HEK293 (cell line): ENCODE measurements around the gene CLASP1.

Experiments
- CTCF ChIA-PET: fragments of 350-600 bp; formaldehyde crosslinking; extraction: SDS; loops from one replicate; lab custom pipeline; 2021; ENCODE audit warnings: antibody characterized with exemption; lab: Yijun Ruan, JAX
- POLR2A ChIA-PET: fragments of 300-600 bp; formaldehyde crosslinking; extraction: SDS; loops from one replicate; lab custom pipeline; 2020; ENCODE audit warnings: antibody characterized with exemption, inconsistent platforms; lab: Yijun Ruan, JAX
- H3K27ac ChIP-seq: fragments of 200-500 bp; sonication (Bioruptor generic); 2 replicates; pipeline ENCODE4 v1.5.1; 2014; ENCODE audit warnings: low read depth, low read length, control low read depth, inconsistent platforms; ENCODE audit errors: extremely low read depth
- H3K36me3 ChIP-seq, 2 experiments: fragments of 200-500 bp in 1 of 2; sonication (Bioruptor generic) in 1 of 2; 1 replicate in 1 of 2; 2 replicates in 1 of 2; pipeline ENCODE4 v1.5.1; 2014 to 2017; ENCODE audit warnings: inconsistent platforms in 2 of 2, low read length in 2 of 2; ENCODE audit not compliant: control insufficient read depth in 2 of 2, insufficient read depth in 1 of 2
- H3K4me1 ChIP-seq: fragments of 200-500 bp; sonication (Bioruptor generic); 2 replicates; pipeline ENCODE4 v1.5.1; 2014; ENCODE audit warnings: mild to moderate bottlenecking, low read length, inconsistent platforms; ENCODE audit not compliant: control insufficient read depth, insufficient read depth
- H3K4me3 ChIP-seq: 2 replicates; pipeline ENCODE4 v1.5.1; 2011; ENCODE audit warnings: low read depth, mild to moderate bottlenecking, control low read depth, low read length, moderate library complexity
- H3K9me3 ChIP-seq: fragments of 200-500 bp; sonication (Bioruptor generic); 2 replicates; pipeline ENCODE4 v1.5.1; 2014; ENCODE audit warnings: low read depth, low read length, inconsistent platforms; ENCODE audit not compliant: control insufficient read depth, insufficient read depth
- AEBP2 ChIP-seq: fragments of 450-650 bp; formaldehyde crosslinking; IDR thresholded peaks from 2 replicates; pipeline ENCODE4 v1.5.1; 2016; ENCODE audit warnings: missing biosample characterization, missing genetic modification characterization, borderline replicate concordance
- ATF2 ChIP-seq: fragments of 450-650 bp; formaldehyde crosslinking; IDR thresholded peaks from 2 replicates; pipeline ENCODE4 v1.5.1; 2016; ENCODE audit warnings: missing biosample characterization, missing genetic modification characterization, low read depth
- MYNN ChIP-seq: fragments of 450-650 bp; formaldehyde crosslinking; IDR thresholded peaks from 2 replicates; pipeline ENCODE4 v1.5.1; 2016; ENCODE audit warnings: missing biosample characterization, missing genetic modification characterization, borderline replicate concordance
- PRDM1 ChIP-seq: fragments of 450-650 bp; formaldehyde crosslinking; IDR thresholded peaks from 2 replicates; pipeline ENCODE4; 2016; ENCODE audit warnings: missing biosample characterization, missing genetic modification characterization
- PRDM10 ChIP-seq: fragments of 450-650 bp; formaldehyde crosslinking; IDR thresholded peaks from 2 replicates; pipeline ENCODE4 v1.5.1; 2016; ENCODE audit warnings: missing biosample characterization, missing genetic modification characterization
- ZBTB11 ChIP-seq: fragments of 450-650 bp; formaldehyde crosslinking; conservative IDR thresholded peaks from 2 replicates; pipeline ENCODE4 v1.5.1; 2016; ENCODE audit warnings: low read depth, missing biosample characterization, missing genetic modification characterization
- ZBTB44 ChIP-seq: fragments of 450-650 bp; IDR thresholded peaks from 2 replicates; pipeline ENCODE4 v1.5.1; 2018; ENCODE audit warnings: missing biosample characterization, mild to moderate bottlenecking, missing genetic modification characterization
- ZIC2 ChIP-seq: fragments of 450-650 bp; formaldehyde crosslinking; IDR thresholded peaks from 2 replicates; pipeline ENCODE4 v1.5.1; 2016; ENCODE audit warnings: missing biosample characterization, missing genetic modification characterization
- ZNF155 ChIP-seq: fragments of 450-650 bp; formaldehyde crosslinking; IDR thresholded peaks from 2 replicates; pipeline ENCODE4 v1.5.1; 2016; ENCODE audit warnings: missing biosample characterization, missing genetic modification characterization
- ZNF23 ChIP-seq: fragments of 450-650 bp; formaldehyde crosslinking; IDR thresholded peaks from 2 replicates; pipeline ENCODE4 v1.5.1; 2016; ENCODE audit warnings: missing biosample characterization, missing genetic modification characterization, borderline replicate concordance
- ZNF362 ChIP-seq: fragments of 450-650 bp; formaldehyde crosslinking; IDR thresholded peaks from 2 replicates; pipeline ENCODE4 v1.5.1; 2016; ENCODE audit warnings: missing biosample characterization, missing genetic modification characterization
- ZNF366 ChIP-seq: fragments of 450-650 bp; formaldehyde crosslinking; conservative IDR thresholded peaks from 2 replicates; pipeline ENCODE4 v1.5.1; 2016; ENCODE audit warnings: missing biosample characterization, missing genetic modification characterization
- ZNF560 ChIP-seq: fragments of 450-650 bp; formaldehyde crosslinking; IDR thresholded peaks from 2 replicates; pipeline ENCODE4 v1.5.1; 2017; ENCODE audit warnings: missing biosample characterization, missing genetic modification characterization, borderline replicate concordance
- ZNF596 ChIP-seq: fragments of 450-650 bp; IDR thresholded peaks from 2 replicates; pipeline ENCODE4 v1.5.0; 2018; ENCODE audit warnings: missing biosample characterization, mild to moderate bottlenecking, missing genetic modification characterization, moderate library complexity
- ZNF629 ChIP-seq: fragments of 450-650 bp; formaldehyde crosslinking; IDR thresholded peaks from 2 replicates; pipeline ENCODE4 v1.5.1; 2017; ENCODE audit warnings: missing biosample characterization, missing genetic modification characterization
- ZSCAN23 ChIP-seq: fragments of 450-650 bp; formaldehyde crosslinking; IDR thresholded peaks from 2 replicates; pipeline ENCODE4 v1.5.1; 2016; ENCODE audit warnings: missing biosample characterization, missing genetic modification characterization

CLASP1 gene

GRCh38 chr2:121583555-121583954 lies 65.7 kb downstream of the CLASP1 start (continued):
- TF ChIP-seq PRDM10 (tag by site-specific recombination) = no peak
- TF ChIP-seq ZSCAN23 (tag by site-specific recombination) = no peak
- TF ChIP-seq ATF2 = no peak
- no peak for TF ChIP-seq MYNN (tag by site-specific recombination)
- no peak for TF ChIP-seq ZNF362
- TF ChIP-seq AEBP2 (tag by site-specific recombination) = no peak
- no peak for TF ChIP-seq ZIC2 (tag by site-specific recombination)
- TF ChIP-seq ZBTB11 (tag by site-specific recombination) = no peak
- no peak for TF ChIP-seq PRDM1
- TF ChIP-seq ZNF23 (tag by site-specific recombination) = no peak
- no peak for TF ChIP-seq ZNF629 (tag by site-specific recombination)

- TF ChIP-seq PRDM1 (peak; percentile 99), ZNF366 (tag by site-specific recombination) (peak; percentile 98), ZNF596 (tag by site-specific recombination) (peak; percentile 80; the same call in 1 of the 2 replicates), ZBTB44 (tag by site-specific recombination) (no peak), ZNF155 (tag by site-specific recombination) (no peak), PRDM10 (tag by site-specific recombination) (0 out of 2 replicates have a peak, but pooled peaks have one; percentile 38), ZNF560 (tag by site-specific recombination) (no peak)
- TF ChIP-seq, all 188 proteins: peak for 4
- H3K9me3 ChIP-seq = no peaks in the 10 kb centered on the region
- H3K4me1 ChIP-seq = peaks cover 8% of the 10 kb centered on the region; the same call in 1 of the 2 replicates
- H3K27ac ChIP-seq = no peak overlapping the region
- POLR2A ChIA-PET = no interaction called here
- no peaks in the 10 kb centered on the region for H3K36me3 ChIP-seq
- CTCF ChIA-PET = no interaction called here
- no peak overlapping the region for H3K4me3 ChIP-seq
These were observed 67.0 kb downstream of the CLASP1 start for GRCh38 chr2:121582272-121582671.
